NCI-H524 treated with DMSO at 0.1 percent for 48 hours (cell line): Measurements from ENCODE around the gene GRAPL.
"Not testable (repeated sequence)": the region's sequence is repeated elsewhere in the genome, so short reads cannot be mapped to it uniquely, and the experiment has no call there.

Source experiments
- DNase-seq: peaks from one replicate; lab custom pipeline; 2025; lab: John Stamatoyannopoulos, UW

The GRAPL gene

DNA sequence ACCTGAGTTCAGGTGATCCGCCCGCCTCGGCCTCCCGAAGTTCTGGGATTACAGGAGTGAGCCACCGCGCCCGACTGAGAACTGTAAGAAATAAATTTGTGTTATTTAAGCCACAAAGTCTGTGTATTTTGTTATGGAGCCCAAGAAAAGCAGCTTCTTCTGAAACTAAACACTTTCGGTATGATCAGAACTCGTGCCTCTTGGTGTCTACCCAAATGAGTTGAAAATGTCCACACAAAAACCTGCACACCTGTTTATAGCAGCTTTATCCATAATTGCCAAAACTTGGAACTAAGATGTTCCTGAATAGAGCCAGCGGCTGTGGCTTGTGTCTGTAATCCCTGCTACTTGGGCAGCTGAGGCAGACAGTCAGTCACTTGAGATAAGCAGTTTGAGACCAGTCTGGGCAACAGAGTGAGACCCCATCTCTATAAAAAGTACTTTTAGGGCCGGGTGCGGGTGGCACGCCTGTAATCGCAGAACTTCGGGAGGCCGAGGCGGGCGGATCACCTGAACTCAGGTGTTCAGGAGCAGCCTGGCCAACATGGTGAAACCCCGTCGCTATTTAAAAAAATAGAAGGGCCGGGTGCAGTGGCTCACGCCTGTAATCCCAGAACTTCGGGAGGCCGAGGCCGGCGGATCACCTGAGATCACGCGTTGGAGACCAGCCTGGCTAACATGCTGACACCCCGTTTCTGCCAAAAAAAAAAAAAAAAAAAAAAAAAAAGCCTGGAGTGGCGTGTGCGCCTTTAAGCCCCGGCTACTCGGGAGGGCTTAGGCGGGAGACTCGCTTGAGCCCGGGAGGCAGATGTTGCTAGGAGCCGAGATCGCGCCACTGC, 61.7 kb downstream of the GRAPL start:
- DNase-seq: not testable (repeated sequence)

DNA sequence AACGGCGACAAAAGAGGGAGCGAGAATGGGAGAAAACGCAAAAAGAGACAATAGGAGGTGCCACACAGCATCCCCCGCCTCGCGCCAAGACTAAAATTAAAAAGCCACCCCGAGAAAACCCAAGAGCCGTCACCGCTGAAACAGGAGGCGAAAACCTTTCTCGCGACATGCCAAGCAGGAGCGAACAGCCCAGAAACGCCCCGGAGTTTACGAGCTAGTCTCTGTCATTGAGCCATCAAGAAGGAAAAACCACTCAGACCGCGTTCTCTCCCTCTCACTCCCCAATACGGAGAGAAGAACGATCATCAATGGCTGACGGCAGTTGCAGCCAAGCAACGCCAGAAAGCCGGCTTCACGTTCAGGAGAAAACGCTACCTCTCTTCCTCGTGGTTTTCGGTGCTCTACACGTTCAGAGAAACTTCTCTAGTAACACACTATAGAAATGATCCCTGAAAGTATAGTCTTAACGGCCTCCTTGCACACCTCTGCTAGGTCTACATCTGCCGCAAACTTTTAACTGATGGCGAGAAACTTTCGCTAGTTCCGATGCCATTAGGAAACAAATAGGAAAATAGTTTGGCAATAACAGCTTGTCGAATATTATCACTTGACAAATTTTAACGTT, 62.5 kb downstream of the GRAPL start:
- not testable (repeated sequence) for DNase-seq

DNA sequence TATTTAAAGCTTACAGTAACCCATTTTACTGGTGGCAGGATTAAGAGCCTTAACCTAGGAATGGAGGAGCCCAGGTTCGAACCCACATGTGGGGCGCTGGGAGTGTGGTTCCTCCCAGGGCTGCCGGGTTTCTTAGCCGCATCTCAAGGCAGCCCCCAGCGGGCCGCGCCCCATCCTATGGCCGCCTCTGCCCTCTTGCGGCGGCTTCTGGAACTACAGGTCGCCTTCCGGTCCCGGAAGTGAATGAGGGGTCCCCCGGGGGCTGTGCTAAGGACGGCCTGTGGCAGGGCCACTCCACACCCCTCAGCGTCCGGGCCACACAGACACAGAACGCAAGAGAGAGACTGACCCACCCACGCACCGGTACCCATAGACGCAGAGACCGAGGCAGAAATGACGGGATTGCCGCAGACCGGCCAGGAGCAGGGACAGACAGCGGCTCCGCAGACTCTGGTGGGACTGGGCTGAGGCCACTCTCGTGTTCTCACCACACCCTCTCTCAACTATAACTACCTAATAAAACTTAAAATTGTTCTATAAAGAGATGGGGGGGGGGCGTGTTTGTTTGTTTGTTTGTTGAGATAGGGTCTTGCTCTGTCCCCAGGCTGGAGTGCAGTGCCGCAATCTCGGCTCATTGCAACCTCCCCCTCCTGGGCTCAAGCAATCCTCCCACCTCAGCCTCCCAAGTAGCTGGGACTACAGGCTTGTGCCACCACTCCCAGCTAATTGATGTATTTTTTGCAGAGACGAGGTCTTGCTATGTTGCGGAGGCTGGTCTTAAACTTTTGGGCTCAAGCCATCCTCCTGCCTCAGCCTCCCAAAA, 69.2 kb downstream of the GRAPL start:
- not testable (repeated sequence) for DNase-seq

DNA sequence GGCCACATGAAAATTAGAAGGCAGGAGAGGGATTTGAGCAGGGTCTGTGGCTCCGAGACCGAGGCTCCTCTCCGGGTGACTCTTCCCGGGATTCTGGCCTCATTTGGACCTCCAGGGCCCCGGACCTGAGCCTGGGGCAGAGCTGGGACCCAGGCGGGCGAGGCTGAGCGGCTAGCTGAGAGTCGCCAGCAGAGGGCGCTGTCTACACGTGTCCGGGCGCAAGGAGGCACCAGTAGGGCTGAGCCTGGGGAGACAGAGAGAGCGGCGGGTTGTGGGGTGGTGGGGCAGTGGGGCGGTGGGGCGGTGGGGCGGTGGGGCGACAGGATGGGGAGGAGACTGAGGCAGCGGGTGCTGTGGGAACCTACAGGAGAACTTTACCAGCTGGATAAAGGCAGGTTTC, 75.1 kb downstream of the GRAPL start:
- DNase-seq: not testable (repeated sequence)

DNA sequence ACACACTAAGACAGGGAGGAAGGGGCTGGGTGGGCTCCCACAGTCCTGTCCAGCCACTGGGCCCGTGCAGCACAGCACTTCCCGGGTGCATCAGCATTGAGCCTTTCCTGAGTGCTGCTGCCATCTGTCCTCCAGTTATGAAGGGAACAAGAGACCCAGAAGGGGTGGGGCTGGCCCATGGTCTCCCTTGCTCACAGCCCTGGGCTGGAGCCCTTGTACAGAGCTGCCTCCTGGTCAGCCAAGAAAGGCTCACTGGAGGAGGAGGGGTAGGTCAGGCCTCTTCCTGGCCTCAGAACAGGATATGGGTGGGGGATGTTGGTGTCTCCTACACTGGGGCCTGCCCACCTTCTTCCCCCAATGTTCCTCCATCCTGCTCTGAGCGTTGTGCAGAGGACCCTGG, 76.0 kb downstream of the GRAPL start:
- DNase-seq: not testable (repeated sequence)
